Measurements from ENCODE around the gene RNF31. TPM values are rescaled to one million over a fixed set of nuclear protein-coding genes. Genes with fewer than 3 reads are reported as not detected.

Gene RNF31
- total and polyA plus RNA-seq, 2 of the 13 experiments (the other 11 are each of a cell fraction or from before 2014, with no cell fraction given) = 48.2 to 86.8 TPM

GRCh38 chr14:24181371-24182077 lies 34.2 kb downstream of the RNF31 start (continued):
- peak; percentile 31; the same call in 1 of the 2 replicates for TF ChIP-seq ZNF687 (CRISPR knock-in tag; IDR thresholded peaks at IDR 0.05)
- TF ChIP-seq AGO2 (optimal IDR thresholded peaks at IDR 0.05; ENCODE audit: low read depth, low read length) = peak; percentile 97
- TF ChIP-seq HIVEP1 (CRISPR knock-in tag; IDR thresholded peaks at IDR 0.05) = 0 out of 2 replicates have a peak, but pooled peaks have one; percentile 22
- TF ChIP-seq ZNF333 (CRISPR knock-in tag; IDR thresholded peaks at IDR 0.05; ENCODE audit: borderline replicate concordance) = 0 out of 2 replicates have a peak, but pooled peaks have one; percentile 7
- TF ChIP-seq HCFC1 (IDR thresholded peaks at IDR 0.05; ENCODE audit: low read depth, low read length) = no peak
- no peak for TF ChIP-seq ZNF567 (CRISPR knock-in tag; IDR thresholded peaks at IDR 0.05; ENCODE audit: borderline replicate concordance)
- no peak for TF ChIP-seq KLF12 (CRISPR knock-in tag; IDR thresholded peaks at IDR 0.05; ENCODE audit: borderline replicate concordance)
- no peak for TF ChIP-seq SMYD3 (CRISPR knock-in tag; IDR thresholded peaks at IDR 0.05)
- TF ChIP-seq POLR2A (IDR thresholded peaks at IDR 0.05; ENCODE audit: insufficient read depth in 1 of 2, low read depth in 2 of 2, low read length in 2 of 2) = 0 out of 4 replicates have a peak, but pooled peaks of 1 of the 2 experiments have one; percentile 25
- no peak for TF ChIP-seq RFXANK (CRISPR knock-in tag; IDR thresholded peaks at IDR 0.05)
- TF ChIP-seq ZNF546 (CRISPR knock-in tag; conservative IDR thresholded peaks at IDR 0.05) = no peak
- TF ChIP-seq DZIP1 (CRISPR knock-in tag; IDR thresholded peaks at IDR 0.05) = peak; percentile 57; the same call in 1 of the 2 replicates
- TF ChIP-seq HDAC2 (CRISPR knock-in tag; IDR thresholded peaks at IDR 0.05) = no peak
- TF ChIP-seq ATF7 (IDR thresholded peaks at IDR 0.05) = no peak
- 0 out of 2 replicates have a peak, but pooled peaks have one; percentile 32 for TF ChIP-seq ATF7 (CRISPR knock-in tag; IDR thresholded peaks at IDR 0.05)
- TF ChIP-seq ZNF713 (CRISPR knock-in tag; IDR thresholded peaks at IDR 0.05) = no peak
- no peak for TF ChIP-seq THYN1 (CRISPR knock-in tag; IDR thresholded peaks at IDR 0.05; ENCODE audit: borderline replicate concordance, low read depth)
- TF ChIP-seq HDAC6 (IDR thresholded peaks at IDR 0.05; ENCODE audit: low read depth, low read length) = no peak
- no peak for TF ChIP-seq FOXK2 (IDR thresholded peaks at IDR 0.05)
- TF ChIP-seq ZNF724P (CRISPR knock-in tag; IDR thresholded peaks at IDR 0.05; ENCODE audit: borderline replicate concordance) = no peak
- TF ChIP-seq ZNF510 (CRISPR knock-in tag; IDR thresholded peaks at IDR 0.05; ENCODE audit: low read depth) = no peak
- TF ChIP-seq GTF3A (CRISPR knock-in tag; conservative IDR thresholded peaks at IDR 0.05) = 0 out of 2 replicates have a peak, but pooled peaks have one; percentile 45
- no peak for TF ChIP-seq ZBTB1 (CRISPR knock-in tag; IDR thresholded peaks at IDR 0.05; ENCODE audit: borderline replicate concordance)
- no peak for TF ChIP-seq RARG (CRISPR knock-in tag; IDR thresholded peaks at IDR 0.05; ENCODE audit: low read depth)
- TF ChIP-seq NRL (CRISPR knock-in tag; IDR thresholded peaks at IDR 0.05; ENCODE audit: borderline replicate concordance) = 0 out of 2 replicates have a peak, but pooled peaks have one; percentile 12

Measured in HepG2 (cell line).